ENCODE measurements around the gene STK33. TPM values are rescaled to one million over a fixed set of nuclear protein-coding genes. Genes with fewer than 3 reads are reported as not detected.

The STK33 gene
- total RNA-seq, 2 experiments from 2014 or later = 2.1 to 2.2 TPM

- Mint-ChIP-seq H3K4me3 (no peak overlapping the region), H3K27ac (no peak overlapping the region), H3K36me3 (no peaks in the 10 kb centered on the region), H3K27me3 (peaks cover 20% of the 10 kb centered on the region), H3K4me1 (peaks cover 5% of the 10 kb centered on the region), H3K9me3 (no peaks in the 10 kb centered on the region)
- POLR2A ChIA-PET = no interaction called here
- DNase-seq (no peak), ATAC-seq (ENCODE audit: low read depth) (no peak)
Observed at GRCh38 chr11:8355416-8355742, 238.6 kb downstream of the STK33 start.

GRCh38 chr11:8354622-8355415 is 239.2 kb downstream of the STK33 start:
- POLR2A ChIA-PET = no interaction called here
- Mint-ChIP-seq H3K4me3 (no peak overlapping the region), H3K27ac (no peak overlapping the region), H3K27me3 (peaks cover 20% of the 10 kb centered on the region), H3K9me3 (no peaks in the 10 kb centered on the region), H3K36me3 (no peaks in the 10 kb centered on the region), H3K4me1 (peaks cover 5% of the 10 kb centered on the region)
- no peak for ATAC-seq (ENCODE audit: low read depth)
- DNase-seq = no peak

- no peak overlapping the region for H3K4me3 Mint-ChIP-seq
- DNase-seq (no peak), ATAC-seq (ENCODE audit: low read depth) (no peak)
- H3K9me3 Mint-ChIP-seq = peaks cover 3% of the 10 kb centered on the region
- peaks cover 7% of the 10 kb centered on the region for H3K4me1 Mint-ChIP-seq
- H3K27ac Mint-ChIP-seq = no peak overlapping the region
- H3K27me3 Mint-ChIP-seq = peaks cover 22% of the 10 kb centered on the region
- POLR2A ChIA-PET = no interaction called here
- peaks cover 1% of the 10 kb centered on the region for H3K36me3 Mint-ChIP-seq
Observed at GRCh38 chr11:8352876-8353505, 241.0 kb downstream of the STK33 start.

GRCh38 chr11:8352103-8352875 is 241.7 kb downstream of the STK33 start:
- no peak for ATAC-seq (ENCODE audit: low read depth)
- H3K36me3 Mint-ChIP-seq = peaks cover 2% of the 10 kb centered on the region
- H3K4me1 Mint-ChIP-seq = peaks cover 7% of the 10 kb centered on the region
- POLR2A ChIA-PET = no interaction called here
- H3K27ac Mint-ChIP-seq = no peak overlapping the region
- peaks cover 3% of the 10 kb centered on the region for H3K9me3 Mint-ChIP-seq
- no peak overlapping the region for H3K4me3 Mint-ChIP-seq
- DNase-seq = no peak
- H3K27me3 Mint-ChIP-seq = peaks cover 23% of the 10 kb centered on the region

GRCh38 chr11:8351223-8351622 is 242.8 kb downstream of the STK33 start:
- Mint-ChIP-seq H3K4me3 (no peak overlapping the region), H3K27me3 (peaks cover 23% of the 10 kb centered on the region), H3K4me1 (peaks cover 7% of the 10 kb centered on the region), H3K27ac (no peak overlapping the region), H3K9me3 (peaks cover 3% of the 10 kb centered on the region), H3K36me3 (peaks cover 2% of the 10 kb centered on the region)
- POLR2A ChIA-PET = no interaction called here
- ATAC-seq (ENCODE audit: low read depth) = no peak
- no peak for DNase-seq

GRCh38 chr11:8347978-8348377 is 246.1 kb downstream of the STK33 start:
- DNase-seq (no peak), ATAC-seq (ENCODE audit: low read depth) (no peak)
- H3K4me1 Mint-ChIP-seq = peaks cover 4% of the 10 kb centered on the region

GRCh38 chr11:8346157-8346755 is 247.8 kb downstream of the STK33 start:
- Mint-ChIP-seq H3K9me3 (peaks cover 3% of the 10 kb centered on the region), H3K4me3 (no peak overlapping the region), H3K36me3 (peaks cover 2% of the 10 kb centered on the region), H3K27me3 (peaks cover 7% of the 10 kb centered on the region), H3K27ac (no peak overlapping the region), H3K4me1 (peaks cover 4% of the 10 kb centered on the region)
- POLR2A ChIA-PET = no interaction called here
- DNase-seq = no peak
- ATAC-seq (ENCODE audit: low read depth) = no peak

More at GRCh38 chr11:8347978-8348377, 246.1 kb downstream of the STK33 start:
- Mint-ChIP-seq H3K27me3 (peaks cover 5% of the 10 kb centered on the region), H3K9me3 (peaks cover 3% of the 10 kb centered on the region), H3K4me3 (no peak overlapping the region), H3K27ac (no peak overlapping the region), H3K36me3 (peaks cover 2% of the 10 kb centered on the region)
- POLR2A ChIA-PET = no interaction called here

- H3K4me1 Mint-ChIP-seq = peaks cover 4% of the 10 kb centered on the region
- H3K27ac Mint-ChIP-seq = no peak overlapping the region
- POLR2A ChIA-PET = no interaction called here
- no peak for DNase-seq
- H3K4me3 Mint-ChIP-seq = no peak overlapping the region
- H3K27me3 Mint-ChIP-seq = peaks cover 11% of the 10 kb centered on the region
- no peak for ATAC-seq (ENCODE audit: low read depth)
- peaks cover 3% of the 10 kb centered on the region for H3K9me3 Mint-ChIP-seq
- peaks cover 2% of the 10 kb centered on the region for H3K36me3 Mint-ChIP-seq
Observed at GRCh38 chr11:8345179-8345578, 248.8 kb downstream of the STK33 start.

GRCh38 chr11:8344346-8344745 is 249.7 kb downstream of the STK33 start:
- Mint-ChIP-seq H3K36me3 (peaks cover 2% of the 10 kb centered on the region), H3K4me3 (no peak overlapping the region), H3K4me1 (peaks cover 4% of the 10 kb centered on the region), H3K27ac (no peak overlapping the region), H3K27me3 (peaks cover 17% of the 10 kb centered on the region), H3K9me3 (peaks cover 3% of the 10 kb centered on the region)
- DNase-seq (no peak), ATAC-seq (ENCODE audit: low read depth) (no peak)
- POLR2A ChIA-PET = no interaction called here

- no peak overlapping the region for H3K27ac Mint-ChIP-seq
- peaks cover 1% of the 10 kb centered on the region for H3K36me3 Mint-ChIP-seq
- peaks cover 19% of the 10 kb centered on the region for H3K27me3 Mint-ChIP-seq
- no peak overlapping the region for H3K4me3 Mint-ChIP-seq
- peaks cover 2% of the 10 kb centered on the region for H3K4me1 Mint-ChIP-seq
- H3K9me3 Mint-ChIP-seq = peaks cover 1% of the 10 kb centered on the region
- POLR2A ChIA-PET = no interaction called here
- DNase-seq (no peak), ATAC-seq (ENCODE audit: low read depth) (no peak)
Observed at GRCh38 chr11:8342821-8343681, 251.0 kb downstream of the STK33 start.

- Mint-ChIP-seq H3K27ac (no peak overlapping the region), H3K4me3 (no peak overlapping the region), H3K36me3 (no peaks in the 10 kb centered on the region), H3K27me3 (peaks cover 16% of the 10 kb centered on the region), H3K9me3 (no peaks in the 10 kb centered on the region), H3K4me1 (peaks cover 3% of the 10 kb centered on the region)
- POLR2A ChIA-PET = no interaction called here
- ATAC-seq (ENCODE audit: low read depth) (no peak), DNase-seq (no peak)
Observed at GRCh38 chr11:8341996-8342395, 252.0 kb downstream of the STK33 start.
